ENCODE results near the gene PTGES3. TPM values are rescaled to one million over a fixed set of nuclear protein-coding genes. Genes with fewer than 3 reads are reported as not detected.

PTGES3 gene
- total RNA-seq, 1 experiment from 2014 or later: 435 TPM

DNA sequence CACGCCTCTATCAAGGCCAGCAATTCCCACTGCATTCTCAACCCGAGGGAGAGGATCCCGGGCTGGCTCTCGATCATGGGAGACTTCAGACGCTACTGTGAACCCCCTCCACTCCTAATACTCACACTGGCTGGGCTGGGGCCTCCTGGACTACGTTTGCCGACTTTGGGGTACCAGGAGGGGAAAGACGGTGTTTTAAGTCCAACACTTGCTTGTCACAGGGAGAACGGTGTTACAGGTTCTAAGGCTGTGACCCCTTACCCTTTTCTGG, 36.6 kb upstream of the PTGES3 start:
- TF ChIP-seq, protein P1, sequence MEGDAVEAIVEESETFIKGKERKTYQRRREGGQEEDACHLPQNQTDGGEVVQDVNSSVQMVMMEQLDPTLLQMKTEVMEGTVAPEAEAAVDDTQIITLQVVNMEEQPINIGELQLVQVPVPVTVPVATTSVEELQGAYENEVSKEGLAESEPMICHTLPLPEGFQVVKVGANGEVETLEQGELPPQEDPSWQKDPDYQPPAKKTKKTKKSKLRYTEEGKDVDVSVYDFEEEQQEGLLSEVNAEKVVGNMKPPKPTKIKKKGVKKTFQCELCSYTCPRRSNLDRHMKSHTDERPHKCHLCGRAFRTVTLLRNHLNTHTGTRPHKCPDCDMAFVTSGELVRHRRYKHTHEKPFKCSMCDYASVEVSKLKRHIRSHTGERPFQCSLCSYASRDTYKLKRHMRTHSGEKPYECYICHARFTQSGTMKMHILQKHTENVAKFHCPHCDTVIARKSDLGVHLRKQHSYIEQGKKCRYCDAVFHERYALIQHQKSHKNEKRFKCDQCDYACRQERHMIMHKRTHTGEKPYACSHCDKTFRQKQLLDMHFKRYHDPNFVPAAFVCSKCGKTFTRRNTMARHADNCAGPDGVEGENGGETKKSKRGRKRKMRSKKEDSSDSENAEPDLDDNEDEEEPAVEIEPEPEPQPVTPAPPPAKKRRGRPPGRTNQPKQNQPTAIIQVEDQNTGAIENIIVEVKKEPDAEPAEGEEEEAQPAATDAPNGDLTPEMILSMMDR (conservative IDR thresholded peaks at IDR 0.05): no peak
- peak overlapping the region; percentile 100 for H3K27ac Mint-ChIP-seq
- no peak overlapping the region for H2BK12ac ChIP-seq (ENCODE audit: insufficient read length, low read depth, low read length)
- no peak overlapping the region for H3T11ph ChIP-seq (ENCODE audit: low read length)
- H4K5ac ChIP-seq (ENCODE audit: insufficient read length, low read depth, low read length): peak overlapping the region; percentile 77
- H3K79me1 ChIP-seq (ENCODE audit: insufficient read depth, low read depth, low read length, poor library complexity, severe bottlenecking): peaks cover 11% of the 10 kb centered on the region
- H3K9me3 Mint-ChIP-seq: no peaks in the 10 kb centered on the region
- H2BK5ac ChIP-seq (ENCODE audit: insufficient read length, low read length): peak overlapping the region; percentile 62
- H3K23me2 ChIP-seq (ENCODE audit: insufficient read length, low read depth, low read length, poor library complexity, severe bottlenecking): peaks cover 10% of the 10 kb centered on the region
- DNase-seq: no peak
- peaks cover 47 to 51% of the 10 kb centered on the region in 2 experiments for H3K4me1 Mint-ChIP-seq
- H3K4me1 ChIP-seq (ENCODE audit: insufficient read depth, low read length): peaks cover 10% of the 10 kb centered on the region
- H2BK120ac ChIP-seq (ENCODE audit: low read depth, low read length, poor library complexity, severe bottlenecking): no peak overlapping the region
- H2AK5ac ChIP-seq (ENCODE audit: insufficient read length, low read length): peak overlapping the region; percentile 10
- H3K4me2 ChIP-seq (ENCODE audit: insufficient read depth, insufficient read length, low read length): peak overlapping the region; percentile 82
- H3K27ac ChIP-seq (ENCODE audit: insufficient read length, low read depth, low read length): peak overlapping the region; percentile 50
- no peaks in the 10 kb centered on the region for H3K27me3 Mint-ChIP-seq (ENCODE audit: low read depth)
- H3K9me3 ChIP-seq (ENCODE audit: control insufficient read depth, low read depth, low read length): no peaks in the 10 kb centered on the region
- no peak overlapping the region for H2AFZ ChIP-seq (ENCODE audit: low read length)
- H3K79me2 ChIP-seq (ENCODE audit: insufficient read depth, low read length): peaks cover 48% of the 10 kb centered on the region; the same call in 1 of the 2 replicates
- no peak overlapping the region for H3K23ac ChIP-seq (ENCODE audit: insufficient read length, low read depth, low read length)
- peak overlapping the region; percentile 25 for H3K56ac ChIP-seq (ENCODE audit: insufficient read length, low read depth, low read length)
- peak overlapping the region; percentile 48 for H4K91ac ChIP-seq (ENCODE audit: insufficient read length, low read depth, low read length)
- peak overlapping the region; percentile 93 for H3K9ac ChIP-seq (ENCODE audit: extremely low read depth, insufficient read length, low read length)
- WGBS (ENCODE audit: extremely low coverage, insufficient read length, low lambda C conversion rate): no CpG with 5 or more reads among the region's 9 CpGs
- no peaks in the 10 kb centered on the region for H3K27me3 ChIP-seq (ENCODE audit: insufficient read depth, low read length)
- peak overlapping the region; percentile 99 to 100 for H3K4me3 Mint-ChIP-seq
- H4K20me1 ChIP-seq (ENCODE audit: control insufficient read depth, insufficient read depth, insufficient read length): no peaks in the 10 kb centered on the region
- H3K18ac ChIP-seq (ENCODE audit: insufficient read length, low read depth, low read length): peak overlapping the region; percentile 81
- no peak overlapping the region for H2BK20ac ChIP-seq (ENCODE audit: low read depth, low read length, poor library complexity, severe bottlenecking)
- H2BK15ac ChIP-seq (ENCODE audit: low read depth, low read length): no peak overlapping the region
- peak overlapping the region; percentile 0; the same call in 1 of the 2 replicates for H3K4ac ChIP-seq (ENCODE audit: low read depth, low read length)
- peaks cover 50 to 77% (median 67%) of the 10 kb centered on the region in 3 experiments for H3K36me3 Mint-ChIP-seq (ENCODE audit: insufficient read depth in 1 of 3, low read depth in 3 of 3)
- peak overlapping the region; percentile 18 for H4K8ac ChIP-seq (replicated peaks; ENCODE audit: insufficient read length, low read depth, low read length)
- peak overlapping the region; percentile 77 for H3K14ac ChIP-seq (ENCODE audit: insufficient read depth, low read length)

Measured in H9 (cell line).